GM19452 (cell line): ENCODE results near the gene ATG16L1.
"Not testable (repeated sequence)": the region's sequence is repeated elsewhere in the genome, so short reads cannot be mapped to it uniquely, and the experiment has no call there.

Experiments
- ATAC-seq: cut with Tn5 transposase; IDR thresholded peaks from one replicate; pipeline ENCODE4 v1.9.1; 2021; ENCODE audit not compliant: unreplicated experiment

ATG16L1 gene

DNA sequence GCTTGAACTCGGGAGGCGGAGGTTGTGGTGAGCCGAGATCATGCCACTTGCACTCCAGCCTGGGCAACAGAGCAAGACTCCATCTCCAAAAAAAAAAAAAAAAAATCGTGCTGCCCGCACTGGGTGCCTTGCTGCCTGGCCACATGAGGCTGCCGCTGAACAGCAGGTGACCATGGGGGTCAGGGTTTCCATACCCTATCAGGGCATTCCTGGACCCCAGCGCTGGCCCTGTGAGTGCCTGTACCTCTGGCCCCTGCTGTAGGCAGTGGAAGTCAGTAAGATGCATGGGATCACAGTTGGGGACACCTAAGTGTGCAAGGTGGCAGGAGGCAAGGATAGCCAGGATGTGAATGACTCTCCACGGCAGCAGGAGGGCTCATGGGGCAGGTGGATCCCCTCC is 75.0 kb downstream of the ATG16L1 start:
- ATAC-seq: no peak

- no peak for ATAC-seq
Measured at GRCh38 chr2:233328922-233329321, 77.4 kb downstream of the ATG16L1 start.

- no peak for ATAC-seq
Measured at GRCh38 chr2:233329489-233330135, 78.1 kb downstream of the ATG16L1 start.

DNA sequence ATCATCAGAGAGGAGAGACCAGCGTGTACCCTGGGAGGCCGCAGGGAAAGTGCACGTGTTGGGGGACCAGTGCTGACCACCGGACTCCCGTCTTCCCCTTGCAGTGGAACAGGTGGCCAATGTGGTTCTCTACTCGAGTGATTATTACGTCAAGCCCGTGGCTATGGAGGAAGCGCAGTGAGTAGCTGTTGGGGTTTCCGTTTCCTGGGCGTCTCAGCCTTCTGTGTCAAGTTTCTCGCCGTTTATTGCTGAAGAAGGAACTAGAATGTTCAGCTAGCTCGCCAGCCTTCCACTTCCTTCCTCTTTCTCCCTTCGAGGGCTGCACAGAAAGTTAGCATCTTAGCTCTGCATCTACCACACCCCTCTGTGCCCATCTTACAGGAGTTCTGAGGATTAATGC is 80.1 kb downstream of the ATG16L1 start:
- ATAC-seq: peak; percentile 88

DNA sequence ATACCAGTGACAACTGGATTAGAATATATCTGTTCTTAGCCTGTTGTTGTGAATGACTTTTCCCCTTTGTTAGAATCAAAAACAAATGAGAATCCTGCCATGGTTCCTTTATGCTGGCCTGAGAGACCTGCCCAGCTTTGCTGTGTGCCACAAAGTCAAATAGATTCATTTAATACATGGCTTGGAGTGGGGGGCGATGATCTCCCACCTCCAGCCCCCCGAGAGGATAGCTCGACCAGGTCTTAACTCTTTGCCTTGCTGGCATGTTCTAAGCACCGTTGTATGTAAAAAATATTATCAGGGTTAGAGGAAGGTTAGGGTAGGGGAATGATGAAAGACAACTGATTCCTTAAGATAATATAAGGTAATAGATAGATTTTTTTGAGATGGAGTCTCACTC is 80.7 kb downstream of the ATG16L1 start:
- no peak for ATAC-seq

- no peak for ATAC-seq
Measured at GRCh38 chr2:233334915-233335314, 83.4 kb downstream of the ATG16L1 start.

DNA sequence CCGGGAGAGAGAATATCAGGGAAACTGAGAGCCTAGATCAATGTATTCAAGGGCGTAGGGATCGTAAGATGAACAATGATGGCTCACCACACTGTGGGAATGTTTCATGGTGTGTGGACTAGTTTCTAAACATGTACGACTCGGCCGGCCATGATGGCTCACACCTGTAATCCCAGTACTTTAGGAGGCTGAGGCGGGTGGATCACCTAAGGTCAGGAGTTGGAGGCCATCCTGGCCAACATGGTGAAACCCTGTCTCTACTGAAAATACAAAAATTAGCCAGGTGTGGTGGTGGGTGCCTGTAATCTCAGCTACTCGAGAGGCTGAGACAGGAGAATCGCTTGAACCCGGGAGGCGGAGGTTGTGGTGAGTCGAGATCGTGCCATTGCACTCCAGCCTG is 84.6 kb downstream of the ATG16L1 start:
- not testable (repeated sequence) for ATAC-seq

DNA sequence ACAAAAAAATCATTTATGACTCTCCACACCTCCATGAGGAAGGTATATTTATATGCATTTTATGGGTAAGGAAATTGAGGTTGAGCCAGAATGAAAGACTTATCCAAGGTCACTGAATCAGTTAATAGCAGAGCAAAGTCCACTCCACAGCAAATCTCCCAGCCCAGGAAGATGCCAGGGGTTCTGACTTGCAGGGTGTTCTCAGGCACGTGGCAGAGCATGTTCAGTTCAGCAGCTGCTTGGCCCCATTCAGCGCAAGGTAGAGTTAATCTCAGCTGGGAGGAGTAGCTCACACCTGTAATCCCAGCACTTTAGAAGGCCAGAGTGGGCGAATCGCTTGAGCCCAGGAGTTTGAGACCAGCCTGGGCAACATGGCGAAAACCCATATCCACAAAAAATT is 85.1 kb downstream of the ATG16L1 start:
- ATAC-seq: no peak

GRCh38 chr2:233338046-233338445 is 86.6 kb downstream of the ATG16L1 start:
- no peak for ATAC-seq

DNA sequence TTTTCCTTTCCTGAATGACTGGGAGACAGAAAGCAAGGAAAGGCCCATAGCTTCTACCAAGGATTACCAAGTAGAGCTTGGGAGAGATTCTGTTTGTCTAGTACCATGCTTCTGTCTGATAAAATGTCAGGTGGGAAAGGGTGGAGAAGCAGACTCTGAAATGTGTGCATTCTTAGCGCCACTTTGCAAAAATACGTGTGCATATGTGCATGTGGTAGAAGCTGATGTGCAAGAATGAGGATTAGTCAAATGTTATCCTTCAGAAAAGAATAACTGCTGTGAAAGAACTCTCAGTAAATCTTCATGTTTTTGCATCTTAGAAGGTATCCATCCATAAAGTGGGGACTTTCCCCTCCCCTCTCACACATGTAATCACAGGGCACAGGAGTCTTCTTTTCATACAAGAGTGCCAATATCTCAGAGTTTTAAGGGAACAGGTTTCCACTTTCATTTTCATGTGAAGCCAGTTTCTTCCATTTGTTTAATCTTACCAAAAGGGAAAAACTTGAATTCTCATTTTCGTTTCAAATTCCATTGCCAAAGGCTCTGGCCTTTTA is 87.4 kb downstream of the ATG16L1 start:
- no peak for ATAC-seq

GRCh38 chr2:233339427-233339826 is 88.0 kb downstream of the ATG16L1 start:
- ATAC-seq: no peak

DNA sequence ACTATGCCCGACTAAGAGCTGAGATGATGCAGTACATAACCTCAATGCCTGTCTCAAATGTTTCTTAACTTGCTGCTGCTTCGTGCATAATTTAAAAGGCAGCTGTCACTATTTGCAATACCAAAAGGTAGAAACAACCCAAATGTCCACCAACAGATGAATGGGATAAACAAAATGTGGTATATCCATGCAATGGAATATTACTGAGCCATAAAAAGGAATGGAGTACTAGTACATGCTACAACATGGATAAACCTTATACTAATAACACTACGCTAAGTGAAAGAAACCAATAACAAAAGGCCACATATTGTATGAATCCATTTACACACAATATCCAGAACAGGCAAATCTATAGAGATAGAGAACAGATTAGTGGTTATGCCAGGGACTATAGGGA is 89.8 kb downstream of the ATG16L1 start:
- ATAC-seq: no peak

DNA sequence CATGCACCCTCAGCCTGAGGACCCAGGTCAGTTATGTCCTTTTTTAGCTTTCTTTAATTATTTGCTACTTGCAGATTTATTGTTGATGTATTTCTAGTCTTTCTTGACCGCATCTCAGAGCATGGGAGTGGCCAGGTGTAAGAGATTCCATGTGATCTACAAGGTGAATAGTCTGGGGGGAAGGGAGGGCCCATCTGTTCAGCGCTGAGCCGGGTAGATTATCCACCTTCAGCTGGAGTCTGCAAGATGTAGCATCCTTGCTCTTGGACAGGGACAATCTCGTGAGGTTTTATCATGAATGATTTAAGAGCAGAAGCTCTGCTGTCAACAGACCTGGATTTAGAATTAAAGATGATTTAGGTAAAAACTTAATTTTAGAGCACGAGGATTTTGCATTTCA is 90.8 kb downstream of the ATG16L1 start:
- no peak for ATAC-seq

DNA sequence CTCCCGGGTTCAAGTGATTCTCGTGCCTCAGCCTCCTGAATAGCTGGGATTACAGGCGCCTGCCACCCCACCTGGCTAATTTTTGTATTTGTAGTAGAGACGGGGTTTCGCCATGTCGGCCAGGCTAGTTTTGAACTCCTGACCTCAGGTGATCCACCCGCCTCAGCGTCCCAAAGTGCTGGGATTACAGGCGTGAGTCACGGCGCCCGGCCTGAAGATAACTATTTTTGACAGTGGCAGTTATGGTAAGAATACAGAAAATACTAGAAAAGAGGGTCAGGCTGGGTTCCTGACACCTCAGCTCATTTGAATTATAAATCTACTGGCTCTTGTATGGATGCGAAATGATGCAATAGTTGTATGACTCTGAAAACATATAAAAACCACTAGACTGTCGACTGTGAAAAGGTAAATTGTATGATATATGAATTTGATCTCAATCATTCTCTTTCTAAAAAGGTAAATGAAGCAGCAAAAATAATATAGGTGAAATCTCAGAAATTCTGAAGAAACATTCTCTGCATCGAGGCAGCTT is 91.8 kb downstream of the ATG16L1 start:
- no peak for ATAC-seq
